ENCODE data around the gene RARA.

Gene RARA

DNA sequence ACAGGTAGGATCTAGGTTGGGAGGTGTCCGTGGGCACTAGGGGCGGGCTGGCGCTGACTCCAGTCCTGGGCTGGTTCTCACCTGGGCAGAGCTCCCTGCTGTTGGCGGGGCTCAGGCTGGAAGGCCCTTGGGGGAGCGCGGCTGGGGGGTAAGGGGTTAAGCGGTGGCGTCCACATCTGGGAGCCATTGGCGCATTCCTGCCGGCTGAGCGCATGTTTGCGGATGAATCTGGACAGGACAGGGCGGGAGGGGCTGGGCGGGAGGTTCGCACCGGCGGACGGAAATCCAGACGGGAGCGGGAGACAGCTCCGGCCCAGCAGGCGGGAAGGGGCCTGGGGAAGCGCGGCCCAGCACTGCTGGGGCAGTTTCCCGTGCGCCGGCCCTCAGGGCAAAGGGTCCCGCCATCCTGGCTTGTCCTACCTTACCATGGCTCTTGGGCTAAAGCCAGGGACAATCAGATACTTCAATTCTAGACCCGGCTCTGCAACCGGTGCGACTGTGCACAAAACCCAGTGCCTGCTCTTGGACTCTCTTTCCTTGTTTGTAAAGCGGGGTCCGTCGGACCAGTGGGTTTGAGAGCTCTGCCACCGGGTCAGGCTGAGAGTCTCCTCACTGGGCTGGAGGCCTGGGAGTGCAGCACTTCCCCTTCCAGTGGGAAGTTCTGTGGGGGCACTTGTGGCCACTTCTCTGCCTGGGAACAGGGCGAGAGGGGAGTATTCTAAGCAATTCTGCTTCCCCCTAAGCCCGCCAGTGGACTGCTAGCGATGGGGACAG, 7.8 kb downstream of the RARA start:
- DNase-seq (ENCODE audit: low spot score) = peak; percentile 90

DNA sequence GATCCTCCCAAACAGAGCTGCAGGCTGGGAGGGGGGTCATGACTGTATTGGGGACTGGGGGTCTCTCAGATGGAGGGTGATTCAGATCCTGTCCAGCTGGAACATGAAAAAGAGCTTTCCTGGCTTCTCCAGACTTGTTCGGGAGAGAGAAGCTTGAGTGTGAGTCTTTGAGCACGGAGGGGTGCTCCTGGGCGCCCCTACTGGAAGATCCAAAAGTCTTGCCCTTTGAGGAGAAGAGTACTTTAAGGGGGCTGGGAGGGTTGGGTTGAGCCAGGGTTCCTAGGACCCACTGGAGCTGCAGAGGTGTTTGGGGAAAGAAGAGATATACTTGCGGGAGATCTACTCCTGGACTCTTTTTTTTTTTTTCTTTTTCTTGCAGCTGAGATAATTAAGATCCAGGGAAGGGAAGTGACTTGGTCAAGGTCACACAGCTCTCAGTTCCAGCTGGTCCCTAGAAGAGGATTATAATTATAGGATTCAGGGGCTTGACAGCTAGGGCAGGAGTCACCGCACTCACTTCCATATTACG, 8.4 kb downstream of the RARA start:
- DNase-seq (ENCODE audit: low spot score) = peak; percentile 82

DNA sequence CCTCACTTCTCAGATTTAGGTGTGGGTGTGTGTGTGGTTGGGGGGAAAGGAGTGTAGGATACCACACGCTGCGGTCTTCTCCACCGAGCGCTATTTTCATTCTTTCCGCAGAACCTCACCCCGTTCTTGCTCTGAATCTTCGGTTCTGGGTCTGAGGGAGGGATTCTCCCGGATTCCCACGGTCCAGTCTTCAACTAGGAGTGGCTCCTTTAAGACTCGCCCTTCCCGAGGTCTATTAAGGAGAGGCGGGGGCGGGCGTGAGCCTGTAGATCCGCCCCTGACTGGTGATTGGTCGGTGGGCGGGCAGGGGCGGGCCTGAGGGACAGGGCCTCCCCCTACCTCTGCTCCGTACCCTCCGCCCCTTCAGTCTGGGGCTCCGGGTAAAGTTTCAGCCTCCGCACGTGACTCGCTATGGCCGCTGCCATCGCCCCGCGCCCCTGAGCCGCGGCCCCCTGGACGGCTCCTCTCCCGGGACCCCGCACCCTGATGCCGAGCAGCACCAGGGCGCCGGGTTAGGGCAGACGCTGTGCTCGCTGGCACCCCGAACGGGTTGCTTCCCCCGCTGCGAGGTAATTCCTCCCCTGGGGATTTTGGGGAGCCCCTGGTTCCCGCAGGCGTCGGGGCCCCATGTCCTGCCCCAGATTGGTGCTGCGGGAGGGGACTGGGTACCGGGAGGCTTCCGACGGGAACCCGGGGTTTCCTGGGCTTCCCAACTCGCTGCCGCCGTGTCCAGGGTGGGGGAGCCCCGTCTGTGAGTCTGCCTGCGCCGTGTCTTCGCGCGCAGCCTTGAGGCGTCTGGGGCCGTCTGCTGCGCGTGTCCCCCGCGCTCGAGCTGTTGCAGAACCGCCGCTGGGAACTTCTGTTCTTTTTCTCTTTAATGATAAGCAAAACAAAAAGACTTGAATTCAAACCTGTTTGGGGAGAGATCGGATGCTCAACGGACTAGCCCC, 9.2 kb downstream of the RARA start:
- DNase-seq (ENCODE audit: low spot score) = peak; percentile 99

DNA sequence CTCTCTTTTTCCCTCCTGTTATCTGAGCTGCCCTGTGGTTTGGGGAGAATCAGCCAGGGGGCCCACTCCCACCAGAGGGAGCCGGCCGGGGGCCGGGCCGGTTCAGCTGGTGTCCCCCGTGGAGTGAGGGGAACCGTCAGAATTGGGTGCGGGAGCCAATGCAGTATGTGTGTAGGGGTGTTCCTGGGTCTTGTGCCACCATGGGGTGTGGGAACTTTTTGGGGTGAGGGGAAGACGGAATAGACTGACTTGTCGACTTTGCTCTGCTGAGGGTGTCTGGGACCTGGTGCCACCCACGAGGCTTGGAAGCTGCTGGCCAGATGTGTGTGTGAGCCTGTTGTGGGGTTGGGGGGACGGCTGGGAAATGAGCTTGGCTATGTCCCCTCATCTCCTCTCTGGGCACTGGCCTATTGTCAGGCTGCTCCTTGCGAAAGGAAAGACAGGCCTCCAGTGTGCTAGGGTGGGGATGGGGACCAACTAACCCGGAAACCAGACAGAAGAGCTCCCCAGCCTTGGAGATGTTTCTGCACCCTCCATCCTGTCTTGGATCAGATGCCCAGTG, 9.9 kb downstream of the RARA start:
- DNase-seq (ENCODE audit: low spot score) = no peak

DNA sequence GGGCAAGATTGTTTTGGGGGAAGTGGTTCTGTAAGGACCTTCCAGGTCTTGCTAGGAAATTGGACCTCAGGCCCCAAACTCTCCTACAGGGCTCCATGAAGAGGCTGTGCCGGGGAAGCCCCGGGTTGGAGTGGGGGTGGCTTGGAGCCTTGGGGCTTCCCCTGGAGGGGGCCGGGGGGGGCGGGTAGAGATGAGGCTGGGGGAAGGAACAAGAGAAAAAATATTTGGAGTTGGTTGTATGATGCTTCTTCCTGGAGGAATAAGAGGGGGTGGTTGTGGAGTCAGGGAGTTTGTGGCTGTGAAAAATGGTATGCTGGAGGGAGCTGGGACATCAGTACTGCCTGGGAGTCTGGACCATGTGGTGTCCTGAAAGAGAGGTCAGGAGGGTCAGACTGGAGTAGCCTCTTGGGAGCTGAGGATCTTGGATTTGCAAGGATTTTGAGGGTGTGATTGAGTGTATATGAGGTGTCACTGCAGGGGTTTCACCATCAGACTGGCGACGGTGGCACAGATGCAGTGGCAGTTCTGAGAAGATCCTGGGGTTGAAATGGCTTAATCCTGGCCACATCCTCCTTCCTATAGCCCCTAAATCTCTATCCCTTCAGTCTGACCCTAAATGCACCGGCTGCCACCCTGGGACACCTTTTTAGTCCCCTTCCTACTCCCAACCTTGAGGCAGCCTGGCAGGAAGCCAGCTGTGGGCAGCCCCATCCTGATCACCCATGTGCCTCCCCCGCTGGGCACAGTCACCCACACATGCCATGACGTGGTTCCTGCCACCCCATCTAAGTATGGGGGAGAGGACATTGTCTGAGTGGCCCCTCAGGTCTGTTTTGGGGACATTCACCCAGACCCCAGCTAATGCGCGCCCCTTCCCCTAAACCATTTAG, 10.9 kb downstream of the RARA start:
- no peak for DNase-seq (ENCODE audit: low spot score)

DNA sequence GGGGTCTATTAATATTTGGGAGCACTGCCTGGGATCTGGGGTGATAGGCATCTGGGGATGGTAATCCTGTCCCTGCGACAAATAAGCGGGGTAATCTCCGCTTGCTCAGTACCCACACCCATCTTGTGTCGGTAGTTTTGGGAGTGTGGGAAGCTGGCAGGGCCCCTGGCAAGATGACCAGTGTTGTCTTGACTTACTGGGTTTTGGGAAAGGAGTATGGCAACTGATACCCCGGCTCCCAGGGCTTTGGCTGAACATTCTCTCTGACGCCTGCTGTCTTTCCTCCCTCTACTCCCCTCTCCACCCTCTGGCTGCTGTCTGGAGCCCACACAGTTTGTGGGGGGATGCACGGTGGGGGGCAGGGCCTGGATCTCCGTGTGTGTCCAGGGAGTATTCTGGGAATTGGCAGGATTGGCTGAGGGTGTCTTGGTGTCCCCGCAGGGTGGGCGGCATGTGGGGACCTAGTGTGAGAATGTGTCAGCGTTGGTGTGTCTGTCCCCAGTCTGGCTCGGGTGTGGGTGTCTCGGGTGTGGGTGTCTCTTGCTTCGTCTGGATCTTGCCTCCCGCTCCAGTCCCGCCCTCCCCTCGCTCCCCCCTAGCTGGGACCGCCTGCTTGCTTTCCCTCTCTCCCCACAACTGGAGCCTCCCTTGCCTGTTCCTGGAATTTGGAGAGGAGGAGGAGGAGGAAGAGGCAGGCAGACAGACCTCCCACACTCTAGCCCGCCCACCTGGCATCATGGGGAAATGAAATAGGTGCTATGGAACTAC, 12.0 kb downstream of the RARA start:
- DNase-seq (ENCODE audit: low spot score) = no peak

DNA sequence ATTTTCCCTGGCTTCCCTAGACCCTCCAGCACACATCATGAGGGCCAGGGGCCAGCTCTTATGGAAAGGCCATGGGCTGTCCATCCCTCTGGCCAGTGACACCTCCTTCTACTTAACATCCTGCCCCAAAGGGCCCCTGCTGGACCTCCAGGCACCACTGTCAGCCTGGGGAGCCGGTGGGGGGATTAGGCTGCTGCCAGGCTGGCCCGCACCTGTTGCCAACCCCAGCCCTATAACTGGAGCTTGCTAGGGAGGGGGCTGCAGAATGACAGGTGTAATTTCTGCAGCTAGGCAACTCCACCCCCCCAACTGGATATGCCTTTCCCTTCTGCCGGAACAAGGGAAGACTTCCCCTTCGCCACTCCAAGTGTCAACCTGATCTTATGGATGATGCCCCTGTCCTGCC, 12.5 kb downstream of the RARA start:
- no peak for DNase-seq (ENCODE audit: low spot score)

DNA sequence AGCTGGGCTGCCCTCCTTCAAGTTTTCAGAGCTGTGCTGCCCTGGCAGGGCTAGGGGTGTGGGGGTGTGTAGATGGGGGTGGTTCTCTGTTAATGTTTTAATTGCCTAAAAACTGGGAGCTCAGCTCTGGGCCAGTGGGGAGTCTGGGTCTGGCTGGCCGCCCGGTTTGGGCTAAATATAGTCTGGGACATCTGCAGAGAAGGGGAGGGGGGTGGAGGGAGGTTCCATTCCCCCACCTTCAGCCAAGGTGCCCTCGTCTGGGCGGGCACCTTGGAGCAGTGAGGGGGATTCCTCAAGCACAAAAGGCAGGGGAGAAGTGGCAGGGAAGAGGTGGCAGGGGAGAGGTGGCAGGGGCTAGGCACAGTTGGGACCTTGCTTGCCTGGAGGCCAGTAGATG, 13.0 kb downstream of the RARA start:
- DNase-seq (ENCODE audit: low spot score) = no peak

DNA sequence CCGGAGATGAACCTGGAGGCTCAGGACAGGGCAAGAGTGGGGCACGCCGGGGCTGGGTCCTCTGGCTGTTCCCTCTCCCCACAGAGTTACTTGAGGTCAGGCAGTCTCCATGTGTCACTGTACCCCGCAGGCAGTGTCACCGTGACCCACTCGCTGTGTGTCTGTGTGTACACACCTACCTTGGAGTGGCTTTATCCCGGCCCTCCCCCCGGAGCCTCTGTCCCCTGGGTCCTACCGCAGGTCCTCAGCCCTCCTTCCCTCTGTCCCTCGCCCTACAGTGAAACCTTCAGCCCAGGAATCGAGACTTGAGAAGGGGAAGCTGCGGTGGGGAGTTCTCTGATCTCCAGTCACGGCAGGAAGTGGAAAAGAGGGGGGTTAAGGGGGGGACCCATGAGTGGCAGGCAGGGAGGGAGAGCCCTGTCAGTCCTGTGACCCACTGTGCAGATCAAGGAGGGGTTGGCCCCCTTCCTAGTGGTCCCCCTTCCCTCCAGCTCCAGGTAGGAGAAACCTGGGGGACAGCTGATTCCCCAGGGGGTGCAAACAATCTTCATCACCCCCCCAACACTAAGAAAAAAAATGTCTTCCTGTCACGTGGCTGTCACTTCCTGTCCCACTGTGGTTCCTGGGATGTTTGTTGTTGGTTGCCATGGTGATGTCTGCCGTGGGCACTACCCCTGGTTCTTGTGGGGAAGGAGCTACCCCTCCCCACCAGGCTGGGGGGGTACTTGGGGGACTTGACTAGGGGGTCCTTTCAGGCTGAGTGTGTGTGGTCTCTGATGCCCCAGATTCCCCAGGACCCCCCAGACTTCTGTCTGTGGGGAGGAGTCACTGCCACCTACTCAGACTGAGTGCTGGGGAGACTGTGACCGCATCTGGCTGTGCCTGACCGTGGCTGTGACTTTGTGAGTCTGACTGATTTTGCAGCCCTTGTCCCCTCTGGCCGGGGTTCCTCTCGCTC, 13.7 kb downstream of the RARA start:
- peak; percentile 95 for DNase-seq (ENCODE audit: low spot score)

DNA sequence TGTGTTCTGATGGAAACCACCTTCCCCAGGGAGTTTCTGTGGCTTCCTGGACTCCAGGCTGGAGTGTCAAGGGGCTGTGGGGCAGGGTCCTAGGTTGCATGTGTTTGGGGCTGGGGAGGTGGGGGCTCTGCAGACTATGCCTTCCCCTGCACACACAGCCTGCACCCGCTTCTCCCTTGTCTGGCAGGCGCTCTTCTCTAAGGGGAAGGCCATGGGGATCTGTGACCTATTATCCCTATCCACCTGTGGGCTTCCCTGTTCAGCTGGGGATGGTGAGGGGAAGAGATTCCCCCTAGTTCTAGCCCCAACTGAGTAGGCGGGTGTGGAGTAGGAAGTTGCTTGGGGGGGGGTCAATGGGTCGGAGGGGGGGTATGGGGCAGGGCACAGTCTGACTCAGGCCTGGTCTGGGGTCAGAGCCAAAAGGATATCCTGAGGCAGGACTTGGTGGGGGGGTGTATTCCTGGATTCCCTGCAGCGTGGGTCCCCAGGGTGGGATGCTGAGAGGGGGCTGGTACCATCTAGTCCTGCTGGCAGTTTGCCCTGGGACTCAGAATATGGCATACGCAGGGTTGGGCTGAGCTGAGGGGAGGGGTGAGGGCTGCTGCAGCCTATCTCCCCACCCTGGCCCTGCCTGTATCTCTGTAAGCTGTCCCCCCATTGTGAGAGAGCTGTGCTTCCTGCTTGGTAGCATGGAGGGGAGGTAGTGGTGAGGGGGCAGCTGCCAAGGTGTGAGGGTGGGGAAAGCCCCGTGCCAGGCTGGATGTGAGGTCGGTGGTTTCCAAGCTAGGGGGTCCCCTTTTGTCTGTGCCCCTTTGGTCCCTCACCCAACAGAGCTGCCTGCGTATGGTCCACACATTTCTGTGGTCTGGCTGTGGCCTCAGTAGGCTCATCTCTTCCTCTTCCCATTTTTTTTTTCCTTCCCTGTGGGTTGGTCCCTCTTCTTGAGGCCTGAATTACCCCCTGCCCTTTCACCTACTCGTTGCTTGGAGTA, 14.7 kb downstream of the RARA start:
- DNase-seq (ENCODE audit: low spot score) = no peak

DNA sequence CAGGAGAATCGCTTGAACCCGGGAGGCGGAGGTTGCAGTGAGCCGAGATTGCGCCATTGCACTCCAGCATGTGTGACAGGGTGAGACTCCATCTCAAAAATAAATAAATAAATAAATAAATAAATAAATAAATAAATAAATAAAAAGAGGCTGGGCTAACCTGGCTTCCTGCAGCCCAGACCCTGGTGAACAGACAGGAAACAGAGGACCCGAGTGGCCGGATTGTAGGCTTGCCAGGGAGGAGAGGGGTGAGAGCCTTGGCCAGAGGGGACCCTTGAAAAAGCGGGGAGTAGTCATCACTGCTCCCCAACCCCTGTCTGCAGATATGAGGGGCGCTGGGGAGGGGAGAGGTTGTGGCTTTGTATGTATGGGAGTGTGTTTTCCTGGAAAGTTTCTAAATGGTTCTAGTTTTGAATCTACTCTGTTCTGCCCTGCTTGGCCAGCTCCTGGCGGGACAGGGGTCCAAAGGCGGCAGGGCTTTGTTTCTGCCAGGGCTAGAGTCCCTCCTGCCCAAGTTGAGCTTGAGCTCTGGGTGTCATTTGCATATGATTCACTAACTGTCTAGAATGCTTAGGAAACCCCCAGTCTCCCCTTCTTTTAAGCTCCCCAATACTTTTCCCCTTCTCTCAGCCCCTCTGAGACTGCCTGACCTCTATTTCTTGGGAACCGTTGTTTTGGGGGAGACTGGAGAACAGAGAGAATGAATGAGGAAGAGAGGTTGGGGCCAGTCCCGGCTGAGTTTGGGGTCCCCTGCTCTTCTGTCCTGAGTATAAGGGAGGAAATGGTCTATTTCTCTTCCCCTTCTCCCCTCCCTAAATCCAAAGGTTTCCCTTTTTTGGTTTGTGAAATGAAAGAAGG, 16.4 kb downstream of the RARA start:
- DNase-seq (ENCODE audit: low spot score) = no peak

DNA sequence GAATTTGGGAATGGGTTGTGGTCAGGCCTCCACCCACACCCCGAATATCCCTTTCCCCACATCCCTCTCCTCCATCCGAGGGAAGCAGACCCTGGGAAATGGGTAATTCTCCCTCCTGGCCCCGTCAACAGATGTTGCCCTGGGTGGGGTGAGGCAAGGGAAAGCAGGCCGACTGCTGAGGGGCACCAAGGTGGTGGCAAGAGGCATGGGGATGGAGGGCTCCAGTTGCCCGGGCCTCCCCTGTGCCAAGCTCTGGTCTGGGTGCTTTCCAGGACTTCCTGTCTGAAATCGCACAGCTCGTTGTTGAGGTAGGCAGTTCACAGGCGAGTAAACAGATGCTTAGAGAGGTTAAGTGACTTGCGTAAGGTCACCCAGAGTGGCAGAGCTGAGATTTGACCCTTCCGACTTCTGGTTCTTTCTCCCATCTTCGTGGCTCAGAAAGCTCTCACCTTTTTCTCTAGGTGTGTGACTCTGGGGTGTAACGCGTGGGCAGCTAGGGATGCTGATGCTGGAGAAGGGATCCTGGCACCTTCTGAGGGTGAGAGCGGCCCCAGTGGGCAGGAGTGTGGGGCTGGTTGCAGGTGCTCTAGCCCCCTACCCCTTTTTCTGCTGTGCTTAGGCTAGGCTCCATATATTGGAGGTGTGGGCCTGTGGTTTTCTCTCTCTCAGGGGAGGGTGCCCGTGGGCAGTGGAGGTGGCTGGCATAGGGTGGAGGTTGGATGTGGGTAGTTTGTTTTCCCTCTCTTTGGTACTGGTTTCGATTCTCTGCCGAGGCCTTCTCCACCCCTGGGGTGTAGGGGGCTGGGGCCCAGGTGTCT, 17.2 kb downstream of the RARA start:
- no peak for DNase-seq (ENCODE audit: low spot score)

DNA sequence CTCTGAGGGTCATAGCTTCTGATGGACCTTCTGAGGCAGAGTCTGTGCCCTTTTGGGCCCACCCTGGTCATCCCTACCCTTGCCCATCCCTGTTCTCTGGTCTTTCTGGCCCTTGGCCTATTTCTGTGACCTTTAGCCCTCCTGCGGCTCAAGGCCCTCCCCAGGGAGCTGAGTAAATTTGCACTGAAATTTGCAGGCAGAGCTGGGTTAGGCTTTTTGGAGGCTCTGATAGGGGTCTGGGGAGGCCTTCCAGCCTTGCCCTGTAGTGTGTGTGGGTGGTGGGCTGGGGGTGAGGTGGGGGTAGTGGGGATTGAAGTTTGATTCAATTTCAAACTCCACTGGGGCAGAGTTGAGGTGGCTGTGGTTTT, 17.8 kb downstream of the RARA start:
- DNase-seq (ENCODE audit: low spot score) = no peak

DNA sequence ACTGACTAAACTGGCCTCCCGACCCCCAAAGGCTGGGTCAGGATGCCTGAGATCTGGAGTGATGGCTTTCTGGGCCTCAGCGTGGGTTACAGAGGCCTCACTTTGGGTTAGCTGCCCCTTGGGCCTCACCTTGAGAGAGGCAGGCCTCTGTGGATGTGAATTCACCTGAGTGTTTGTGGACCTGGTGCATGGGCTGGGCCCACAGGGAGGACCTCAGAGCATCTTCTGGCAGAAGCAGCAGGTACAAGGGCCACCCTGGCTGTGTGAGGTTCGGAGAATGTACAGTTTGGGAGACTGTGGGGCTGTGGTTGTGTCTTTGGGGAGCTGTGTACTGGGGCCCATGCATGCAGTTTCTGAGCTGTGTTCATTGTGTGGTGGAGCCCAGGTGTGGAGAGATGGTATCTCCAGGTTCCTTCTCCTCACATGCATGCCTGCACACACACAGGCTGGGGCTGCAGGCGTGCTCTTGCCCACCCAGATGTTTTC, 18.3 kb downstream of the RARA start:
- DNase-seq (ENCODE audit: low spot score) = no peak

DNA sequence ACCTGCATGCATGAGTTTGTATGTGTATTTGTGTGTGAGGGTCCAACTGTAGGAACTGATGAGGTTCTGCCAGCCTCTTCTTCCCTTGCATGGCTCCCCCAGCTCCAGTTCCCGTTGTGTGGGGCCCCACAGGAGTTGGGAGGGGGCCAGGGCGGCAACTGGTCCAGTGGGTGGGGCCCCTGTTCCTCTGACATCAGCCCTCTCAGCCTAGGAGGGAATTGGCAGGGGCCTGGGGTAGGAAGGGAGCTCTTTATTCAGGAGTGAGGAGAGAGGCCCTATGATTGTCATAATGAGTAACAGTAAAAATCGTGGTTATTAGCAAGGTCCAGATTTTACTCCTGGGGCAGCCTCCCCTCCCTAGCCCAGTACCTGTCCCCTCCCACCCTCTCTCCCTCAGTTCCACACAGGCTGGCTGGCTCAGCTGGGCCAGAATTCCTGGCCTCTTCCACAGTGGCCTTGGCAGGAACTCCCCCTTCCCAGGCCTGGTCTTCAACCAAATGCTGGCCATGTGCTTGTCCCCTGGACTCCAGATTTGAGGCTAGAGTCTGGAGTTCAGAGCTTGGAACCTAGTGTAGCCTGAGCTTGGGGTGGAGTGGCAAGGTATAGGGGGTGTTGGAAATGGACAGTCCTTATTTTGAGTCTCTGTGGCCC, 18.9 kb downstream of the RARA start:
- no peak for DNase-seq (ENCODE audit: low spot score)

DNA sequence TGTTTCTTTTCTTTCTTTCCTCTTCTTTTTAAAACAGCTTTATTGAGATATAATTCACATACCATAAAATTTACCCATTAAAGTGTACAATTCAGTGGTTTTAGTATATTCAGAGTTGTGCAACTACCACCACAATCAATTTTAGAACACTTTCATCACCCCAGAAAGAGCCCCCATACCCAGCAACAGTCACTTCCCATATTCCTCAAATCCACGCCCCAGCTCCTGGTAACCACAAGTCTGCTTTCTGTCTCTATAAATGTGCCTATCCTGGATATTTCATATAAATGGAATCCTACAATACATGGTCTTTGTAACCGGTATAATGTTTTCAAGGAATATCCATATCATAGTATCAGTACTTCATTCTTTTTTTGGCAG, 19.4 kb downstream of the RARA start:
- DNase-seq (ENCODE audit: low spot score) = no peak
